GM13977 (cell line): ENCODE results near the gene OR6N1.

Source experiments
- DNase-seq: peaks from one replicate; pipeline ENCODE4 v3.0.0; 2012; ENCODE audit warnings: low spot score
- in situ Hi-C: fragments of 300-500 bp; cut with MboI; formaldehyde crosslinking; loops from one replicate; pipeline ENCODE4 v1.12.0; 2022; ENCODE audit warnings: low sequenced_read_pairs, low pct_unique_long_range_greater_than_20kb, mixed read lengths, inconsistent platforms; ENCODE audit not compliant: unreplicated experiment
- TF ChIP-seq, protein P1 (sequence below): IDR thresholded peaks from 2 replicates; pipeline ENCODE4 v1.5.1; 2012; ENCODE audit warnings: mild to moderate bottlenecking, control low read depth; ENCODE audit not compliant: insufficient read depth; ENCODE audit errors: extremely low read depth, missing control alignments

OR6N1 gene

DNA sequence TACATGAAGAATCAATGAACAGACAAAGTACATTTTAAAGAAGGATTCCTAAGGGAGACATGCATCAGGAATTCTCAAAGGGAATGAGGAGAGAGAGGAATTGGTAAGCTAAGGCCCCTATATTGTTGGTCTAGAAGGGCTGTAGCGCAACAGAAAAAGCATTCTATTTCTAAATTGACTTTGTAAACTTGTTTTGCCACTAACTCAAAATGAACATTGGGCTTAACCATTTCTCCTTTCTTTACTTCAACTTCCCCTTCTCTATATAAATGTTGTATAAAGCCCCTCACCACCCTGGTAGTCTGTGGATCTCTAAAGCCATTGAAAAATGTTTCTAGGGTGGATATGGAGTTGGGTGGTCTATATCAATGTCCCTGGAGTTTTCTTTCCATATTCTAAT, 29.4 kb upstream of the OR6N1 start:
- DNase-seq, result no peak
- in situ Hi-C loops, result no loop called here
- TF ChIP-seq, protein P1, sequence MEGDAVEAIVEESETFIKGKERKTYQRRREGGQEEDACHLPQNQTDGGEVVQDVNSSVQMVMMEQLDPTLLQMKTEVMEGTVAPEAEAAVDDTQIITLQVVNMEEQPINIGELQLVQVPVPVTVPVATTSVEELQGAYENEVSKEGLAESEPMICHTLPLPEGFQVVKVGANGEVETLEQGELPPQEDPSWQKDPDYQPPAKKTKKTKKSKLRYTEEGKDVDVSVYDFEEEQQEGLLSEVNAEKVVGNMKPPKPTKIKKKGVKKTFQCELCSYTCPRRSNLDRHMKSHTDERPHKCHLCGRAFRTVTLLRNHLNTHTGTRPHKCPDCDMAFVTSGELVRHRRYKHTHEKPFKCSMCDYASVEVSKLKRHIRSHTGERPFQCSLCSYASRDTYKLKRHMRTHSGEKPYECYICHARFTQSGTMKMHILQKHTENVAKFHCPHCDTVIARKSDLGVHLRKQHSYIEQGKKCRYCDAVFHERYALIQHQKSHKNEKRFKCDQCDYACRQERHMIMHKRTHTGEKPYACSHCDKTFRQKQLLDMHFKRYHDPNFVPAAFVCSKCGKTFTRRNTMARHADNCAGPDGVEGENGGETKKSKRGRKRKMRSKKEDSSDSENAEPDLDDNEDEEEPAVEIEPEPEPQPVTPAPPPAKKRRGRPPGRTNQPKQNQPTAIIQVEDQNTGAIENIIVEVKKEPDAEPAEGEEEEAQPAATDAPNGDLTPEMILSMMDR, result no peak

DNA sequence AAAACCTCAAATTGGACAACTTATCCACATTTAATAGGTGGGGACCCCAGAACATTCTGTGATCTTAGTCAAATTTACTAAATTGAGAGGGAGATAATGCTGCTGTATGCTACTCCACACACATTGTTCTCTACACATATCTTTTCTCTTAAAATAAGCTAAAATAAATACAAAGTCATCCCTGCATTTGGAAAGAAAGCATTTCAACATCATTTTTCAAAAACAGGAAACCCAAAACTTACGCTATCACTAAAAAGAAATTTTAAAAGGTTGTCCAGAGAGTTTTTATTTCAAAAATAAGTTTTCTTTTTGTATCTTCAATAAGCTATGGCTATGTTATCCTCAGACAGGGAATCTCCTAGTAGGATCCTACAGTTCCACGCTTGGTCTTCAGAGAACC, 28.5 kb upstream of the OR6N1 start:
- in situ Hi-C loops, result no loop called here
- no peak for DNase-seq
- TF ChIP-seq, protein P1, result no peak

DNA sequence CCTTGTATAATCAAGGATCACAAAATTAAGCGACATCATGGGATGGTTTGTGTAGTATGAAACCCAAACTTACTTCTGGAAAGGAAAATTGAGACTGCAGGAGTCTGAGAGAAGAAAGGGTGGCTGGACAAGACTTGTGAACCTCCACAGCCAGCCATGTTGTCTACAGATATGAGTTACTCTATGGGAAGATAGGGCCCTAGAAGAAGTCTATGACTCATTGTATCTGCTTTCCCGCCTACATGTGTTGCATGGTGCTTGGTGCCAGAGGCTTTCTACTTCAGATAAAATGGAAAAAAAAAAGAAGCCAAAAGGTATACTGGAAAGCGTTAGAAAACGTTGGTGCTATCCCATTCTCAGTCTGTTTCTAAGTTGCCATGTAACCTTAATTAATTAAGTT, 27.7 kb upstream of the OR6N1 start:
- TF ChIP-seq, protein P1, result no peak
- in situ Hi-C loops, result loop anchor here (10.0 kb wide), 1 partner anchor 195 kb away; no protein-coding TSS in a partner anchor
- DNase-seq, result no peak

DNA sequence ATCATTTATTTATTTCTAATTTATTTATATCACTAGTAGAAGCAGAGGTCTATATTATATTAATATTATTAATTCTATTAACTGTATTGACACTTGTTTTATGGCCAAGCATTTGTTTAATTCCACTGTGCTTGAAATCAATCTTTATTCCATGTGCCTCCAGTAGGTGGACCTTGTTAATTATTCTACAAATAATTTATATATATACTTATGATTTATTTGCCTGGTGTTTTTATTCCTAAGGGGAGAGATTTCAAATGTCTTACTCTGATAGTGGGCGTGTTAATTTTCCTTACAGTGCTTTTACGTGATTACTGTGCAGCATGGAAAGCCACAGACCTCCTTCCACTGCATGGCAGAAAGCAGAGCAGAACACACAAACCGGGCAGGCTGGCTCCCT, 26.5 kb upstream of the OR6N1 start:
- no peak for DNase-seq
- TF ChIP-seq, protein P1, result no peak
- in situ Hi-C loops, result loop anchor here (10.0 kb wide), 1 partner anchor 196 kb away; no protein-coding TSS in a partner anchor

DNA sequence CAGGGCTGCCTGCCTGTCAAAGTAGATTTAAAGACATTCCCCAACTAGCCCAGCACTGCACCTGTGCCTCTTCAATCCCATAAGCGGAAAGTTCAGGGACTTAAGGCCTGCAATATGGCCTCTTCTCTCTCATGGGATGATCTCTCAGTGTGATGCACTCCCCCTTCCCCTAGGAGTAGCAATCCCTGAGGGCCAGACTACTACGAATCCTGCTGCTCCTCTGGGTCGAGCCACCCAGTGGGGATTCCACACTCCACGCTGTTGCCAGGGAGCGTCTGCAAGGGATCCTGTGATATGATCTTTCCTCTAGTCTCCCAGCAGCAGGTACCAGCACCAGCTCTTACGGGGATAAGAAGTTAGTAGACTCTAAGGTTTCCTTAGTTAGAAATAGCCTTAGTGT, 22.3 kb upstream of the OR6N1 start:
- TF ChIP-seq, protein P1, result no peak
- in situ Hi-C loops, result loop anchor here (10.0 kb wide), 1 partner anchor 201 kb away; no protein-coding TSS in a partner anchor
- no peak for DNase-seq

DNA sequence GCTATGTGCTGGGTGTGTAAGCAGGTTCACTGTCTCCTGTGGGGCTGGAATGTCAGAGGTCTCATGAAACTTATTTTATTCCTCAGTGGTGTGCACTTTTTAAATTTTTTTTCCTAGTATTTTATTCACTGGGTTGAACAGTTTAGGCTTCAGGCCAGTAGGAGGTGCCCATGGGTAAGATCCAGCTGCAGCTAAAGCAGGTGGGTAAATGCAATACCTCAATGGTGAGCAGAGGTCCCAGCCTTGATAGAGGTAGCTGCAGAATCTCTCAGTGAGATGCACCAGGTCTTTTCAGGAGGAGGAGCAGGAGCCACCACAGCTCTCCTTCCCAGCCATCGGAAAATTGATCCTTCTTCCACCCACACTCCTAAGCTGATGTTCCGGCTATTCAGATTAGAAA, 21.6 kb upstream of the OR6N1 start:
- DNase-seq, result peak; percentile 12
- TF ChIP-seq, protein P1, result peak; percentile 70
- in situ Hi-C loops, result loop anchor here (10.0 kb wide), 1 partner anchor 201 kb away; no protein-coding TSS in a partner anchor

DNA sequence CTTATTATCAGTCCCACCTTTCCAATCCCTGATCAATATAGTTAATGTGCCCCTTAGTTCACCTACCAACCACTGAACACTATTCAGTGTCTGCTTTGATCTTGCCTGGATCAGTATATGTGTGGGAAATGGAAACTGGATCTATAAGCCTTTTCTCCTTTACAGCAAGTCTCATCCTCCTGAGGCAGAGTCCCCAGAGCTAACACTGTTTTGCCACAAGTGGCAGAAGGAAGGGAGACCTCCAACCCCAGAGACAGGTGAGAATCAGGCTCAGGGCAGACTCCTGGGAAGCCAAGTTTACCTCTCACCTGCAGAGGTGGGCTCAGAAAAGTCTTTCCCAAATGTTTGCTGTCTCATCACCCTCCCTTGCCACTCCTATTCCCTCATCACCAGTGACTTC, 9.1 kb upstream of the OR6N1 start, which contains the start of gene OR6N2:
Gene OR6N2, minus strand, starts transcription at position 101 of the 400 bp plus-strand sequence. CDS start 3,569 bp downstream, outside the sequence.
- TF ChIP-seq, protein P1, result no peak
- DNase-seq, result no peak
- in situ Hi-C loops, result no loop called here
